ENCODE measurements around the gene TUBAL3.

DNA sequence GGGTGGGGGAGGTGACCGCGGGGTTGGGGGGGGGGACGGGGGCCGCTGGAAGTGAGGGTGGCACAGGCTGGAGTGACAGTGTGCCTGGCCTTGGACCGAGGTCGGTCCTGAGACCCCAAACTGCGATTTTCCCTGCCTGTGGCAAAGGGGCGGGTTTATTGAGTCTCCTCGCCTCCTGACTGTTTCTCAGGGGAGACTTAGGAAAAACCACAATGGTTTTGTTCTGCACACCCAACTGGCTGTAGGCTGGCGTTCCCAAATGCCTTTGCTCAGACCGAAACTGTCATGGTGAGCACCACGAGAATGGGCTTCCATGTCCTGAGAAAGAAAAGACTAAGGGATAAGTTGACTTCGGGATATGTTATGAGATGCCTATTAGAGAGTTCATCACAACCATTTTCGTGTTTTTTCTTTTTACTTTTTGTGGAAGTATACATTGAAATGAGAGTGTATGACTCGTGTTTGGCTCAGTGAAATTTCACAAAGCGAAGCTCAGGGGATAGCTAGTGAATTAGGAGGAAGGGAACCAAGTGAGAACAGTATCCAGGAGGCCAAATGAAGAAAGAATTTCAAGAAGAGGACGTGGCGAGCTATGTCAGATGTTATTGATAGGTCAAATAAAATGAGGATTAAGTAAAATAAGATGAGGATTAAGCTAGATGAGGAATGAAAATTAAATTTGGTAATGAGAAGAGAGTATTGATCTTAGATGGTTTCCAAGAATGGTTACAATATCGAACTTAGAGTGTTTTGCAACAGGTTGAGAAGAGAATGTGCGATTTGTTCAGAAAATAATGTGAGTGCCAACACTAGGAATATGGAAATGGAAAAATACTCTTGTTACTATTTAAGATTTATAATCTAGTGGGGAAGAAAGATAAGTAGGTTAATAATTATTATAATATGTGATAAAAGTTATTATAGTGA lies 8.6 kb upstream of the TUBAL3 start:
- TF ChIP-seq, protein P1, sequence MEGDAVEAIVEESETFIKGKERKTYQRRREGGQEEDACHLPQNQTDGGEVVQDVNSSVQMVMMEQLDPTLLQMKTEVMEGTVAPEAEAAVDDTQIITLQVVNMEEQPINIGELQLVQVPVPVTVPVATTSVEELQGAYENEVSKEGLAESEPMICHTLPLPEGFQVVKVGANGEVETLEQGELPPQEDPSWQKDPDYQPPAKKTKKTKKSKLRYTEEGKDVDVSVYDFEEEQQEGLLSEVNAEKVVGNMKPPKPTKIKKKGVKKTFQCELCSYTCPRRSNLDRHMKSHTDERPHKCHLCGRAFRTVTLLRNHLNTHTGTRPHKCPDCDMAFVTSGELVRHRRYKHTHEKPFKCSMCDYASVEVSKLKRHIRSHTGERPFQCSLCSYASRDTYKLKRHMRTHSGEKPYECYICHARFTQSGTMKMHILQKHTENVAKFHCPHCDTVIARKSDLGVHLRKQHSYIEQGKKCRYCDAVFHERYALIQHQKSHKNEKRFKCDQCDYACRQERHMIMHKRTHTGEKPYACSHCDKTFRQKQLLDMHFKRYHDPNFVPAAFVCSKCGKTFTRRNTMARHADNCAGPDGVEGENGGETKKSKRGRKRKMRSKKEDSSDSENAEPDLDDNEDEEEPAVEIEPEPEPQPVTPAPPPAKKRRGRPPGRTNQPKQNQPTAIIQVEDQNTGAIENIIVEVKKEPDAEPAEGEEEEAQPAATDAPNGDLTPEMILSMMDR (conservative IDR thresholded peaks at IDR 0.05; ENCODE audit: low read depth, low read length), result no peak
- TF ChIP-seq EZH2 (IDR thresholded peaks at IDR 0.05; ENCODE audit: borderline replicate concordance, low read depth, low read length, poor library complexity, severe bottlenecking), result no peak

Measured in A673 (cell line).